T-helper 1 cell treated with Interleukin-12 subunit alpha and Interleukin-12 subunit beta and Interleukin-4 antibody, amounts not matched to agents 30 ng/mL and 1 ng/mL, for 36 hours (primary cell): ENCODE data around the gene SAMD4B. TPM values are rescaled to one million over a fixed set of nuclear protein-coding genes. Genes with fewer than 3 reads are reported as not detected.
"Not testable (repeated sequence)": the region's sequence is repeated elsewhere in the genome, so short reads cannot be mapped to it uniquely, and the experiment has no call there.

Source experiments
- intact Hi-C: fragments of 100-400 bp; cut with micrococcal nuclease; formaldehyde crosslinking; loops from one replicate; pipeline ENCODE4 v1.15.1; 2024
- total RNA-seq: library from RNA; stranded (reverse); gene quantifications from 2 replicates; pipeline ENCODE4 v1.2.3, GENCODE V29; 2022

SAMD4B gene
- 55.5 and 56.0 TPM in 2 replicates for total RNA-seq

GRCh38 chr19:39341719-39342604 is at the start of gene SAMD4B:
Gene SAMD4B (plus strand): TSS chr19:39342421. CDS start chr19:39356894, 14,473 bp downstream.
- intact Hi-C loops: loop anchor here (1.0 to 10.0 kb wide), 12 partner anchors 9 to 943 kb away; partner anchors contain the start of genes AKT2, DYRK1B, EID2B and EIF3K

- intact Hi-C loops: no loop called here
These were observed 48.8 kb upstream of the SAMD4B start for GRCh38 chr19:39293394-39293793.

GRCh38 chr19:39296055-39296645 is 46.1 kb upstream of the SAMD4B start, which contains the start of gene IFNL1:
Gene IFNL1 (plus strand): TSS chr19:39296407. CDS start chr19:39296422, 15 bp downstream.
- intact Hi-C loops: no loop called here

GRCh38 chr19:39296906-39297305 is 45.3 kb upstream of the SAMD4B start:
- intact Hi-C loops: no loop called here

- intact Hi-C loops: loop anchor here (2.0 kb wide), 1 partner anchor 37 kb away; no protein-coding TSS in a partner anchor
These were observed 44.1 kb upstream of the SAMD4B start for GRCh38 chr19:39297931-39298634.

GRCh38 chr19:39299404-39299803 is 42.8 kb upstream of the SAMD4B start:
- intact Hi-C loops: loop anchor here (2.0 kb wide), 1 partner anchor 35 kb away; no protein-coding TSS in a partner anchor

GRCh38 chr19:39299832-39300231 is 42.4 kb upstream of the SAMD4B start:
- intact Hi-C loops: loop anchor here (2.0 kb wide), 1 partner anchor 35 kb away; no protein-coding TSS in a partner anchor

- intact Hi-C loops: no loop called here
These were observed 41.2 kb upstream of the SAMD4B start for GRCh38 chr19:39301021-39301420.

- intact Hi-C loops: no loop called here
These were observed 40.7 kb upstream of the SAMD4B start for GRCh38 chr19:39301562-39301961.

GRCh38 chr19:39303373-39304184 is 38.6 kb upstream of the SAMD4B start:
- intact Hi-C loops: no loop called here

GRCh38 chr19:39304185-39304513 is 38.1 kb upstream of the SAMD4B start:
- intact Hi-C loops: no loop called here

- intact Hi-C loops: no loop called here
These were observed 37.3 kb upstream of the SAMD4B start for GRCh38 chr19:39304701-39305571.

GRCh38 chr19:39306075-39306474 is 36.1 kb upstream of the SAMD4B start:
- intact Hi-C loops: no loop called here

- intact Hi-C loops: no loop called here
These were observed 35.0 kb upstream of the SAMD4B start for GRCh38 chr19:39307046-39307821.

GRCh38 chr19:39307822-39308530 is 34.2 kb upstream of the SAMD4B start:
- intact Hi-C loops: no loop called here

- intact Hi-C loops: no loop called here
These were observed 33.5 kb upstream of the SAMD4B start for GRCh38 chr19:39308531-39309304.

GRCh38 chr19:39309305-39309670 is 32.9 kb upstream of the SAMD4B start:
- intact Hi-C loops: not testable (repeated sequence)
